ENCODE results near the gene LEMD2.

GRCh38 chr6:33817489-33817888 is 28.6 kb upstream of the LEMD2 start:
- no peak for TF ChIP-seq POLR2A (IDR thresholded peaks at IDR 0.05)
- TF ChIP-seq, protein P1, sequence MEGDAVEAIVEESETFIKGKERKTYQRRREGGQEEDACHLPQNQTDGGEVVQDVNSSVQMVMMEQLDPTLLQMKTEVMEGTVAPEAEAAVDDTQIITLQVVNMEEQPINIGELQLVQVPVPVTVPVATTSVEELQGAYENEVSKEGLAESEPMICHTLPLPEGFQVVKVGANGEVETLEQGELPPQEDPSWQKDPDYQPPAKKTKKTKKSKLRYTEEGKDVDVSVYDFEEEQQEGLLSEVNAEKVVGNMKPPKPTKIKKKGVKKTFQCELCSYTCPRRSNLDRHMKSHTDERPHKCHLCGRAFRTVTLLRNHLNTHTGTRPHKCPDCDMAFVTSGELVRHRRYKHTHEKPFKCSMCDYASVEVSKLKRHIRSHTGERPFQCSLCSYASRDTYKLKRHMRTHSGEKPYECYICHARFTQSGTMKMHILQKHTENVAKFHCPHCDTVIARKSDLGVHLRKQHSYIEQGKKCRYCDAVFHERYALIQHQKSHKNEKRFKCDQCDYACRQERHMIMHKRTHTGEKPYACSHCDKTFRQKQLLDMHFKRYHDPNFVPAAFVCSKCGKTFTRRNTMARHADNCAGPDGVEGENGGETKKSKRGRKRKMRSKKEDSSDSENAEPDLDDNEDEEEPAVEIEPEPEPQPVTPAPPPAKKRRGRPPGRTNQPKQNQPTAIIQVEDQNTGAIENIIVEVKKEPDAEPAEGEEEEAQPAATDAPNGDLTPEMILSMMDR (IDR thresholded peaks at IDR 0.05), result no peak

Measured in esophagus squamous epithelium (tissue), 4 donors.